Rectal smooth muscle tissue (tissue), 1 donor: Measurements from ENCODE around the gene CASP14.
"Not testable (repeated sequence)": the region's sequence is repeated elsewhere in the genome, so short reads cannot be mapped to it uniquely, and the experiment has no call there.

Experiments used
- H3K27ac ChIP-seq: one replicate; pipeline ENCODE4 v1.7.0; 2013; ENCODE audit warnings: low read depth, low read length, inconsistent platforms
- H3K27me3 ChIP-seq: one replicate; pipeline ENCODE4 v1.7.0; 2013; ENCODE audit warnings: low read length; ENCODE audit not compliant: control insufficient read depth, insufficient read depth
- H3K36me3 ChIP-seq: one replicate; pipeline ENCODE4 v1.7.0; 2013; ENCODE audit warnings: low read length; ENCODE audit not compliant: control insufficient read depth, insufficient read depth
- H3K4me1 ChIP-seq: one replicate; pipeline ENCODE4 v1.7.0; 2013; ENCODE audit warnings: low read length; ENCODE audit not compliant: control insufficient read depth, insufficient read depth
- H3K4me3 ChIP-seq: one replicate; pipeline ENCODE4 v1.7.0; 2013; ENCODE audit warnings: low read length
- H3K9ac ChIP-seq: one replicate; pipeline ENCODE4 v1.7.0; 2013; ENCODE audit warnings: low read length

The CASP14 gene

GRCh38 chr19:15037586-15037985, 11.7 kb upstream of the CASP14 start:
- H3K4me3 ChIP-seq: no peak overlapping the region
- H3K36me3 ChIP-seq: no peaks in the 10 kb centered on the region
- no peak overlapping the region for H3K27ac ChIP-seq
- no peak overlapping the region for H3K9ac ChIP-seq
- no peaks in the 10 kb centered on the region for H3K4me1 ChIP-seq
- H3K27me3 ChIP-seq: no peaks in the 10 kb centered on the region

GRCh38 chr19:15038294-15038693, 11.0 kb upstream of the CASP14 start:
- Histone ChIP-seq H3K4me1 (no peaks in the 10 kb centered on the region), H3K27ac (no peak overlapping the region)

GRCh38 chr19:15042003-15042402, 7.3 kb upstream of the CASP14 start:
- Histone ChIP-seq H3K4me1 (no peaks in the 10 kb centered on the region), H3K27me3 (no peaks in the 10 kb centered on the region), H3K4me3 (no peak overlapping the region), H3K9ac (no peak overlapping the region), H3K27ac (no peak overlapping the region), H3K36me3 (no peaks in the 10 kb centered on the region)

More at GRCh38 chr19:15038294-15038693, 11.0 kb upstream of the CASP14 start:
- Histone ChIP-seq H3K27me3 (no peaks in the 10 kb centered on the region), H3K36me3 (no peaks in the 10 kb centered on the region), H3K4me3 (no peak overlapping the region), H3K9ac (no peak overlapping the region)

- no peak overlapping the region for H3K27ac ChIP-seq
- H3K36me3 ChIP-seq: no peaks in the 10 kb centered on the region
- H3K4me1 ChIP-seq: no peaks in the 10 kb centered on the region
- no peak overlapping the region for H3K4me3 ChIP-seq
- no peaks in the 10 kb centered on the region for H3K27me3 ChIP-seq
- H3K9ac ChIP-seq: no peak overlapping the region
Observed at GRCh38 chr19:15042826-15043225, 6.5 kb upstream of the CASP14 start.

- Histone ChIP-seq H3K4me3 (no peak overlapping the region), H3K36me3 (no peaks in the 10 kb centered on the region), H3K9ac (no peak overlapping the region), H3K27me3 (peaks cover 3% of the 10 kb centered on the region), H3K27ac (no peak overlapping the region), H3K4me1 (no peaks in the 10 kb centered on the region)
Observed at GRCh38 chr19:15045506-15045905, 3.8 kb upstream of the CASP14 start.

- Histone ChIP-seq H3K4me1 (no peaks in the 10 kb centered on the region), H3K36me3 (no peaks in the 10 kb centered on the region), H3K27ac (no peak overlapping the region), H3K9ac (no peak overlapping the region), H3K4me3 (no peak overlapping the region), H3K27me3 (peaks cover 3% of the 10 kb centered on the region)
Observed at GRCh38 chr19:15047680-15048079, 1.6 kb upstream of the CASP14 start.

- H3K4me1 ChIP-seq: no peaks in the 10 kb centered on the region
- H3K9ac ChIP-seq: no peak overlapping the region
- H3K4me3 ChIP-seq: no peak overlapping the region
- H3K27ac ChIP-seq: no peak overlapping the region
- H3K36me3 ChIP-seq: no peaks in the 10 kb centered on the region
- H3K27me3 ChIP-seq: peaks cover 3% of the 10 kb centered on the region
Observed at GRCh38 chr19:15048128-15048527, 1.2 kb upstream of the CASP14 start.

- Histone ChIP-seq H3K4me1 (no peaks in the 10 kb centered on the region), H3K36me3 (no peaks in the 10 kb centered on the region), H3K27me3 (peaks cover 6% of the 10 kb centered on the region), H3K4me3 (no peak overlapping the region), H3K9ac (no peak overlapping the region), H3K27ac (no peak overlapping the region)
Observed at GRCh38 chr19:15050639-15051038, 1.4 kb downstream of the CASP14 start.

GRCh38 chr19:15062036-15062435, 12.8 kb downstream of the CASP14 start:
- Histone ChIP-seq H3K9ac (no peak overlapping the region), H3K4me3 (no peak overlapping the region), H3K27ac (no peak overlapping the region), H3K4me1 (no peaks in the 10 kb centered on the region), H3K36me3 (no peaks in the 10 kb centered on the region), H3K27me3 (no peaks in the 10 kb centered on the region)

GRCh38 chr19:15070386-15070785, 21.1 kb downstream of the CASP14 start:
- H3K4me3 ChIP-seq, H3K36me3 ChIP-seq, H3K9ac ChIP-seq, H3K4me1 ChIP-seq, H3K27ac ChIP-seq, H3K27me3 ChIP-seq: not testable (repeated sequence)

- Histone ChIP-seq H3K27me3 (no peaks in the 10 kb centered on the region), H3K27ac (no peak overlapping the region), H3K4me1 (no peaks in the 10 kb centered on the region), H3K36me3 (no peaks in the 10 kb centered on the region), H3K4me3 (no peak overlapping the region), H3K9ac (no peak overlapping the region)
Observed at GRCh38 chr19:15072930-15073647, 23.8 kb downstream of the CASP14 start.

GRCh38 chr19:15074371-15074770, 25.1 kb downstream of the CASP14 start:
- Histone ChIP-seq H3K9ac (no peak overlapping the region), H3K36me3 (no peaks in the 10 kb centered on the region), H3K4me3 (no peak overlapping the region), H3K27ac (no peak overlapping the region), H3K4me1 (no peaks in the 10 kb centered on the region), H3K27me3 (no peaks in the 10 kb centered on the region)

- Histone ChIP-seq H3K27me3 (no peaks in the 10 kb centered on the region), H3K4me3 (no peak overlapping the region), H3K9ac (no peak overlapping the region), H3K4me1 (no peaks in the 10 kb centered on the region), H3K36me3 (no peaks in the 10 kb centered on the region), H3K27ac (no peak overlapping the region)
Observed at GRCh38 chr19:15075806-15076205, 26.5 kb downstream of the CASP14 start.
